C4-2B (cell line): ENCODE measurements around the gene LHX2.

Experiments
- CTCF ChIP-seq: fragments of 450-650 bp; conservative IDR thresholded peaks from 2 replicates; pipeline ENCODE4 v1.5.1; 2017; ENCODE audit warnings: mild to moderate bottlenecking
- ZFX ChIP-seq: fragments of 450-650 bp; IDR thresholded peaks from 2 replicates; pipeline ENCODE4 v1.6.1; 2017

- TF ChIP-seq CTCF (no peak), ZFX (no peak)
Observed at GRCh38 chr9:124068251-124068650, 56.7 kb downstream of the LHX2 start.
